Measurements from ENCODE around the gene PRF1. TPM values are rescaled to one million over a fixed set of nuclear protein-coding genes. Genes with fewer than 3 reads are reported as not detected.

PRF1 gene
- total and polyA plus RNA-seq, 4 donors, result 2.5 to 3.1 (median 2.8) TPM

- TF ChIP-seq HNF4G (IDR thresholded peaks at IDR 0.05) (no peak), EGR1 (IDR thresholded peaks at IDR 0.05; ENCODE audit: low read depth in 2 of 2) (no peak), RXRA (IDR thresholded peaks at IDR 0.05) (no peak), CTCF (IDR thresholded peaks at IDR 0.05; ENCODE audit: low read depth, low read length, missing input control) (no peak), JUND (IDR thresholded peaks at IDR 0.05) (no peak)
Measured at GRCh38 chr10:70551971-70552422, 50.5 kb downstream of the PRF1 start (continued).

- no peak overlapping the region for H3K27ac ChIP-seq (ENCODE audit: low read depth in 1 of 2, low read length in 2 of 2)
Measured at GRCh38 chr10:70551466-70551865, 51.1 kb downstream of the PRF1 start.

More at GRCh38 chr10:70551466-70551865, 51.1 kb downstream of the PRF1 start:
- no peaks in the 10 kb centered on the region for H3K9me3 ChIP-seq (ENCODE audit: control insufficient read depth in 4 of 4, low read length in 3 of 4)
- no peak overlapping the region for H3K4me3 ChIP-seq (ENCODE audit: low read depth in 1 of 3, low read length in 3 of 3)
- no peaks in the 10 kb centered on the region for H3K36me3 ChIP-seq (ENCODE audit: control insufficient read depth in 4 of 4, insufficient read depth in 3 of 4, low read depth in 1 of 4, low read length in 3 of 4)
- H3K4me1 ChIP-seq (ENCODE audit: control insufficient read depth in 4 of 4, insufficient read depth in 4 of 4, low read length in 3 of 4), result peaks cover 0 to 7% (median 3%) of the 10 kb centered on the region in 4 donors
- H3K27me3 ChIP-seq (ENCODE audit: control insufficient read depth in 4 of 4, insufficient read depth in 4 of 4, low read length in 3 of 4), result no peaks in the 10 kb centered on the region
- no peak for DNase-seq (ENCODE audit: low spot score)
- no peak overlapping the region for H3K9ac ChIP-seq (ENCODE audit: low read depth in 1 of 2, low read length in 2 of 2)
- TF ChIP-seq FOXA1 (IDR thresholded peaks at IDR 0.05) (no peak), ZBTB33 (IDR thresholded peaks at IDR 0.05) (no peak), JUND (IDR thresholded peaks at IDR 0.05) (no peak), CTCF (IDR thresholded peaks at IDR 0.05; ENCODE audit: low read depth, low read length, missing input control) (no peak), RXRA (IDR thresholded peaks at IDR 0.05) (no peak), REST (IDR thresholded peaks at IDR 0.05) (no peak), EGR1 (IDR thresholded peaks at IDR 0.05; ENCODE audit: low read depth in 2 of 2) (no peak), YY1 (IDR thresholded peaks at IDR 0.05) (no peak), ATF3 (IDR thresholded peaks at IDR 0.05) (no peak), SP1 (IDR thresholded peaks at IDR 0.05) (no peak), TAF1 (conservative IDR thresholded peaks at IDR 0.05) (no peak), HNF4G (IDR thresholded peaks at IDR 0.05) (no peak), RAD21 (IDR thresholded peaks at IDR 0.05) (no peak), HNF4A (conservative IDR thresholded peaks at IDR 0.05) (no peak), MAX (IDR thresholded peaks at IDR 0.05) (no peak), NR2F2 (IDR thresholded peaks at IDR 0.05) (no peak), FOXA2 (IDR thresholded peaks at IDR 0.05) (no peak), GABPA (IDR thresholded peaks at IDR 0.05 in 1 of 2, conservative IDR thresholded peaks at IDR 0.05 in 1 of 2) (no peak)
- 79% methylated on average over 2 of the region's 2 CpGs for WGBS
